K562 (cell line): ENCODE results near the gene HSPA5. TPM values are rescaled to one million over a fixed set of nuclear protein-coding genes. Genes with fewer than 3 reads are reported as not detected.

Experiments
- ATAC-seq: fragments of 200-7000 bp; cut with Tn5 transposase; 3 replicates; pipeline ENCODE4 v1.9.1; 2020; ENCODE audit warnings: moderate library complexity
- BruUV-seq: library from RNA; stranded (reverse); fragments of 400-500 nt; replicated peaks from 2 replicates; lab custom pipeline; 2021; lab: Mats Ljungman, UMichigan
- CTCF ChIA-PET: fragments of 300-600 bp; formaldehyde crosslinking; extraction: SDS; loops from one replicate; lab custom pipeline; 2021; ENCODE audit warnings: low intra/inter-chr PET ratio; lab: Yijun Ruan, JAX
- POLR2A ChIA-PET: fragments of 300-600, 350-650 bp; sonication (Branson Sonifier 250); formaldehyde crosslinking; extraction: SDS; loops from one replicate; lab custom pipeline; 2021; ENCODE audit warnings: antibody characterized with exemption, inconsistent platforms; lab: Yijun Ruan, JAX
- DNase-seq, 4 experiments: peaks; one replicate each; pipeline versions ENCODE4 v3.0.0 to v3.0.0-alpha.2; 2011 to 2018; ENCODE audit warnings: low spot score in 3 of 4, mixed read lengths in 3 of 4; ENCODE audit errors: extremely low read depth in 1 of 4
- FAIRE-seq: peaks from 2 replicates; lab custom pipeline; 2011; peaks lifted over from hg19 to GRCh38; lab: Jason Lieb, UNC
- H2AFZ ChIP-seq: 2 replicates; pipeline ENCODE4 v1.6.0; 2011; ENCODE audit warnings: low read depth, low read length, control low read depth, inconsistent platforms
- H3K27ac ChIP-seq: fragments of 200-600 bp; 3 replicates; pipeline ENCODE4 v1.8.0; 2011; ENCODE audit warnings: low read depth, mild to moderate bottlenecking, control low read depth, inconsistent platforms, low read length, moderate library complexity, mixed read lengths; ENCODE audit errors: extremely low read depth
- H3K27me3 ChIP-seq, 2 experiments: fragments of 300-600 bp in 1 of 2; 2 replicates in 1 of 2; 3 replicates in 1 of 2; pipeline versions ENCODE4 v1.6.0 to v1.8.0; 2011; ENCODE audit warnings: inconsistent platforms in 2 of 2, low read length in 2 of 2, mild to moderate bottlenecking in 1 of 2, mixed read lengths in 1 of 2, moderate library complexity in 1 of 2; ENCODE audit not compliant: control insufficient read depth in 2 of 2, insufficient read depth in 2 of 2
- H3K36me3 ChIP-seq: fragments of 300-600 bp; 3 replicates; pipeline ENCODE4 v1.8.0; 2011; ENCODE audit warnings: mild to moderate bottlenecking, low read length, inconsistent platforms; ENCODE audit not compliant: control insufficient read depth, insufficient read depth
- H3K4me1 ChIP-seq, 2 experiments: fragments of 200-600 bp in 1 of 2; replicated peaks in 1 of 2; 2 replicates in 1 of 2; 3 replicates in 1 of 2; pipeline versions ENCODE4 v1.5.1 to v1.8.0; 2011; ENCODE audit warnings: inconsistent platforms in 2 of 2, low read length in 2 of 2, mild to moderate bottlenecking in 1 of 2, mixed read lengths in 1 of 2, moderate library complexity in 1 of 2; ENCODE audit not compliant: control insufficient read depth in 2 of 2, insufficient read depth in 2 of 2
- H3K4me2 ChIP-seq: 2 replicates; pipeline ENCODE4 v1.6.1; 2011; ENCODE audit warnings: low read length, control low read depth, inconsistent platforms, mixed read lengths; ENCODE audit not compliant: insufficient read depth
- H3K4me3 ChIP-seq: fragments of 200-600 bp; sonication (generic), shearing (Covaris generic); 2 replicates; pipeline ENCODE4 v1.5.1; 2016; ENCODE audit warnings: control low read depth, inconsistent platforms
- H3K79me2 ChIP-seq: fragments of 200-600 bp; 3 replicates; pipeline ENCODE4 v1.8.0; 2011; ENCODE audit warnings: low read length, inconsistent platforms; ENCODE audit not compliant: control insufficient read depth, insufficient read depth
- H3K9ac ChIP-seq, 2 experiments: 2 replicates each; pipeline versions ENCODE4 v1.6.0 to v1.6.1; 2011; ENCODE audit warnings: low read depth in 2 of 2, low read length in 2 of 2, control low read depth in 1 of 2, inconsistent platforms in 1 of 2, mild to moderate bottlenecking in 1 of 2, mixed read lengths in 1 of 2; ENCODE audit not compliant: insufficient read depth in 1 of 2
- H3K9me1 ChIP-seq: one replicate; pipeline ENCODE4 v1.6.0; 2011; ENCODE audit warnings: inconsistent platforms, mild to moderate bottlenecking, low read length, moderate library complexity; ENCODE audit not compliant: control insufficient read depth, insufficient read depth
- H3K9me3 ChIP-seq: replicated peaks from 2 replicates; pipeline ENCODE4 v1.5.1; 2011; ENCODE audit warnings: low read depth, low read length, inconsistent platforms; ENCODE audit not compliant: control insufficient read depth, insufficient read depth
- H4K20me1 ChIP-seq: replicated peaks from 2 replicates; pipeline ENCODE4 v1.6.1; 2011; ENCODE audit warnings: low read length, inconsistent platforms, mixed read lengths; ENCODE audit not compliant: control insufficient read depth, insufficient read depth
- ATF3 ChIP-seq, 2 experiments: fragments of 450-650 bp in 1 of 2; sonication (generic) in 1 of 2; formaldehyde crosslinking in 1 of 2; IDR thresholded peaks in 1 of 2; conservative IDR thresholded peaks in 1 of 2; 2 replicates each; pipeline versions ENCODE4 v1.6.1 to v1.8.1; 2016 to 2023; ENCODE audit warnings: mild to moderate bottlenecking in 2 of 2, moderate library complexity in 2 of 2, inconsistent platforms in 1 of 2, missing genetic modification reagents in 1 of 2
- CBX2 ChIP-seq: fragments of 200-600 bp; sonication (generic); IDR thresholded peaks from one replicate; pipeline ENCODE4 v1.6.1; 2012; ENCODE audit warnings: mild to moderate bottlenecking, low read length, inconsistent platforms; ENCODE audit not compliant: insufficient read depth, poor library complexity, severe bottlenecking
- DMBX1 ChIP-seq: fragments of 250-450 bp; sonication (Bioruptor Pico); IDR thresholded peaks from 2 replicates; pipeline ENCODE4 v1.8.0; 2022; ENCODE audit warnings: inconsistent platforms, mild to moderate bottlenecking, moderate library complexity, borderline replicate concordance
- ESRRA ChIP-seq: fragments of 450-650 bp; IDR thresholded peaks from 2 replicates; pipeline ENCODE4 v1.6.1; 2014; ENCODE audit warnings: low read depth, mild to moderate bottlenecking, moderate library complexity, borderline replicate concordance
- FOXK2 ChIP-seq, 2 experiments: fragments of 450-650 bp; IDR thresholded peaks in 1 of 2; conservative IDR thresholded peaks in 1 of 2; 2 replicates each; pipeline ENCODE4 v1.6.1; 2016; ENCODE audit warnings: low read depth in 2 of 2, mild to moderate bottlenecking in 1 of 2
- JUND ChIP-seq, 2 experiments: IDR thresholded peaks; 2 replicates in 1 of 2; 3 replicates in 1 of 2; pipeline ENCODE4 v1.6.1; 2011; ENCODE audit warnings: borderline replicate concordance in 2 of 2, low read depth in 2 of 2, low read length in 2 of 2, improper control_type of control experiment in 1 of 2, missing biosample characterization in 1 of 2, missing genetic modification characterization in 1 of 2, missing genetic modification reagents in 1 of 2
- NFE2L1 ChIP-seq: fragments of 450-650 bp; IDR thresholded peaks from 2 replicates; pipeline ENCODE4 v1.6.1; 2016; ENCODE audit warnings: missing genetic modification characterization, low read depth, mild to moderate bottlenecking, missing compliant biosample characterization, moderate library complexity, borderline replicate concordance
- RFX5 ChIP-seq: IDR thresholded peaks from 2 replicates; pipeline ENCODE4 v1.6.1; 2011; ENCODE audit warnings: low read depth, mild to moderate bottlenecking, improper control_type of control experiment, low read length
- SIRT6 ChIP-seq: IDR thresholded peaks from one replicate; pipeline ENCODE4 v1.6.1; 2012; ENCODE audit warnings: low read depth, mild to moderate bottlenecking, control low read depth, inconsistent platforms, low read length, moderate library complexity
- TAF15 ChIP-seq: fragments of 200-400 bp; formaldehyde crosslinking; IDR thresholded peaks from 2 replicates; pipeline ENCODE4 v1.6.1; 2017; ENCODE audit warnings: mild to moderate bottlenecking, low read depth, low read length, moderate library complexity
- TCF7L2 ChIP-seq: fragments of 150-350 bp; IDR thresholded peaks from 2 replicates; pipeline ENCODE4 v1.6.1; 2016; ENCODE audit warnings: low read depth, mild to moderate bottlenecking, low read length, moderate library complexity
- ZNF143 ChIP-seq: sonication (generic); formaldehyde crosslinking; IDR thresholded peaks from 2 replicates; pipeline ENCODE4 v1.9.0; 2022; ENCODE audit warnings: mild to moderate bottlenecking, missing genetic modification reagents
- ZNF263 ChIP-seq: sonication (generic); formaldehyde crosslinking; IDR thresholded peaks from 2 replicates; pipeline ENCODE4 v1.8.0; 2022; ENCODE audit warnings: mild to moderate bottlenecking, missing genetic modification reagents, borderline replicate concordance
- ZNF561 ChIP-seq: fragments of 450-650 bp; formaldehyde crosslinking; conservative IDR thresholded peaks from 2 replicates; pipeline ENCODE4 v1.4.0; 2020; ENCODE audit warnings: mild to moderate bottlenecking, moderate library complexity
- WGBS: fragments of 100-300 bp; shearing (Covaris generic); methylation state at CpG from one replicate; pipeline ENCODE4 v1.1.6; 2016; ENCODE audit warnings: low coverage, mixed read lengths; ENCODE audit not compliant: insufficient coverage; ENCODE audit errors: missing lambda C conversion rate; 5-methylcytosine and 5-hydroxymethylcytosine counted together
- in situ Hi-C: fragments of 300-500 bp; cut with MboI; formaldehyde crosslinking; loops from 4 replicates; pipeline ENCODE4 v1.15.0; 2018; ENCODE audit warnings: inconsistent platforms, mixed read lengths
- intact Hi-C: fragments of 100-400 bp; cut with micrococcal nuclease; formaldehyde crosslinking; loops from 2 replicates; pipeline ENCODE4 v1.14.2; 2022
- polyA plus RNA-seq, 8 experiments: library from polyadenylated mRNA; depleted of rRNA in 4 of 8; stranded (reverse) in 5 of 8; unstranded in 3 of 8; fragments of >200 nt; fragmentation: Nextera tagmentation in 2 of 8; fragmentation: Illumina TruSeq in 1 of 8; extraction: Ambion mirVana in 2 of 8; extraction: Trizol in 1 of 8; gene quantifications; 2 replicates each; pipeline versions ENCODE4 v1.2.1 to v1.2.3, GENCODE V29; 2011 to 2014; ENCODE audit warnings: inconsistent platforms in 1 of 8, missing spikeins in 1 of 8
- total RNA-seq, 7 experiments: library from RNA; depleted of rRNA in 6 of 7; stranded (reverse); fragments of >200 nt in 6 of 7; fragmentation: Illumina TruSeq in 2 of 7; extraction: Trizol in 2 of 7; gene quantifications; 2 replicates each; pipeline versions ENCODE4 v1.2.1 to v1.2.3, GENCODE V29; 2011 to 2021; ENCODE audit warnings: low replicate concordance in 1 of 7

The HSPA5 gene
- total and polyA plus RNA-seq, 9 of the 15 experiments (the other 6 are each of a cell fraction or from before 2014, with no cell fraction given), result 48.0 to 265 (median 113) TPM

GRCh38 chr9:125227761-125228160, 13.4 kb downstream of the HSPA5 start:
- Histone ChIP-seq H3K4me3 (no peak overlapping the region), H4K20me1 (no peaks in the 10 kb centered on the region), H3K9me1 (no peaks in the 10 kb centered on the region), H3K36me3 (peaks cover 34% of the 10 kb centered on the region; the same call in 2 of the 3 replicates), H3K79me2 (no peaks in the 10 kb centered on the region), H3K9ac (no peak overlapping the region), H3K4me2 (no peak overlapping the region), H3K4me1 (no peaks in the 10 kb centered on the region), H3K27ac (no peak overlapping the region), H3K27me3 (no peaks in the 10 kb centered on the region), H3K9me3 (no peaks in the 10 kb centered on the region), H2AFZ (no peak overlapping the region)
- no peak for ATAC-seq
- FAIRE-seq, result no peak
- intact Hi-C loops, result no loop called here
- TF ChIP-seq FOXK2 (conservative IDR thresholded peaks at IDR 0.05 in 1 of 2, IDR thresholded peaks at IDR 0.05 in 1 of 2; ENCODE audit: low read depth in 2 of 2) (no peak), TCF7L2 (no peak), ZNF143 (CRISPR knock-in tag) (no peak), JUND (IDR thresholded peaks at IDR 0.05; ENCODE audit: borderline replicate concordance, low read depth, low read length) (no peak), JUND (tag; IDR thresholded peaks at IDR 0.05; ENCODE audit: borderline replicate concordance, low read depth, low read length) (no peak), ZNF263 (CRISPR knock-in tag) (no peak), NFE2L1 (tag) (no peak), TAF15 (no peak), CBX2 (no peak), ZNF561 (CRISPR knock-in tag) (no peak), RFX5 (no peak), SIRT6 (no peak), DMBX1 (CRISPR knock-in tag) (no peak), ATF3 (IDR thresholded peaks at IDR 0.05) (no peak), ATF3 (CRISPR knock-in tag; conservative IDR thresholded peaks at IDR 0.05) (no peak), ESRRA (no peak)
- 89% methylated on average over 6 of the region's 6 CpGs for WGBS
- DNase-seq, result peak in 1 of 4 experiments; percentile 4
- BruUV-seq, result no TSS peak
- CTCF ChIA-PET, result no interaction called here
- in situ Hi-C loops, result no loop called here
- POLR2A ChIA-PET, result interaction anchor here (9.5 kb wide), 1 partner anchor 8 kb away, joined by 75 read pairs; no protein-coding TSS in a partner anchor
